ENCODE measurements around the gene BAG1.

The BAG1 gene

DNA sequence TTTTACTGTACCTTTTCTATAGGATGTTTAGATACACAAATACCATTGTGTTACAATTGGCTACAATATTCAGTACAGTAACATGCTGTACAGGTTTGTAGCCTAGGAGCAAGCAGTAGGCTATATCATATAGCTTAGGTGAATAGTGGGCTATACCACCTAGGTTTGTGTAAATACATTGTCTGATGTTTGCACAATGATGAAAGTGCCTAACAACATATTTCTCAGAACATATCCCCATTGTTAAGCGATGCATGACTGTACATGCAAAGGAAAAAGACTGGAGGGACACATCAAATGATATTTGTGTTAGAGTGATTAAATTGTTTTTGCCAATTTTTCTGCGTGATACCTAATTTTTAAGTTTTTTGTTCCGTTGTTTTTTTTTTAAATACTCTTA lies 5.6 kb upstream of the BAG1 start:
- Histone ChIP-seq H3K27me3 (no peaks in the 10 kb centered on the region), H3K36me3 (peaks cover 62 to 94% (median 88%) of the 10 kb centered on the region in 11 experiments), H3K9ac (no peak overlapping the region), H3K4me1 (peaks cover 12 to 33% (median 21%) of the 10 kb centered on the region in 10 experiments), H3K4me2 (no peak overlapping the region), H3K4me3 (no peak overlapping the region), H3K9me3 (replicated peaks in 1 of 11) (no peaks in the 10 kb centered on the region), H3K27ac (no peak overlapping the region), H4K20me1 (peaks cover 0 to 20% (median 0%) of the 10 kb centered on the region in 11 experiments; a peak in 3 of 22 replicates)
- no peak for TF ChIP-seq Cebpa-rat (IDR thresholded peaks at IDR 0.05)

DNA sequence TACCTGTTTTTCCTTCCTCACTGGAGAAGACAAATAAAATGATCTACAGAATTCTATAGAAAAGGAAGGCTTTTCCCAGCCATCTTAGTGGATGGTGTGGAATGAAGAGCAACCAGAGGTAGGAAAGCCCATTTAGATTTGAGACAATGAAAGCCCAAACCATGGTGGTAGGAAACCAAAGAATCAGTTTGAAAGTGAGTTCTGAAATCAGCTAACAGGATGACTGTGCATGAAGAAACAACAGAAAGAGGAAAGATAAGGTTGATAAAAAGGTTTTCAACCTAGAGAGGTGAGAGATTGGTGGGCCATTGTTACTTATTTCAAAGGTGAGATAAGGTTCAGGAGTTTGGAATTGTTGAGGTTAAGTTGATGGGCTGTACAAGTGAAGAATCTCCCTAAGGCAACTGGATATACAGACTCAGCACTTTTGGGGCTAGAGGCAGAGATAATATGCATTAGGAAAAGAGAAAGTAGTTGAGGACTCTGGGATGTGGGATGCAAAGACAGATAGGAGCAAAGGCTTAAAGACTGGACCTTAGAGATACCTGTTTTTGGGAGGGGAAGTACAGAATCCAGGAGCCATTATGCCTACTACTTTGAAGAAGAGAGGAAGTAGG lies 2.8 kb upstream of the BAG1 start:
- H3K4me3 ChIP-seq: no peak overlapping the region

DNA sequence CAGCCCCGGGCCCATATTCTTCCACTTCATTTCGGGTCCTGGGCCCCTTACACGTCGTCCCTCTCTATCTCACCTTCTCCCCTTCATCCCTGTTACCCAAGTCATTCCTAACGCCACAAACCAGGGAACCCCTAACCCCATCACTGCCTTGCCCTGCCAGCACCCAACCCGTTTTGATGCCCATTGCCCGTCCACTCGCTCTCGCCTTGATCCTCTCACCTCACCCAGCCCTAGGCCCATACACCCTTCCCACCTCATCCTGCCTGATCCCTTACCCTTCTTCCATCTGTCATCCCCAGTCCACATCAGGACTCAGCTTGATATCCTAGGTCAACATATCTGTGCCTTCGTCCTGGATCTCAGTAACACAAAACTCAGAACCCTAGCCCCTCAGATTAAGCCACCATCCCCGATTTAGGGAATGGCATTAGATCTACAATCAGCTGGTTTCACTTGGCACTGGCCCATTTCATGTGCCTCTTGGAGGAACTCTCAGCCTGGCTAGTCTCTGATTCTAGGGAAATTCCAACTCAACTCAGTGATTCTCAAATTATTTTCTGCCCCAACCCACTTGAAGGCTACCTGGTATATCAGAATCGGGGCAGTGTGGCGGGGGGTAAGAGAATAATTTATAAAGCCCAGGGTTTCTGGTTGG lies 830 bp upstream of the BAG1 start:
- TF ChIP-seq Cebpa-rat (IDR thresholded peaks at IDR 0.05): no peak
- Histone ChIP-seq H3K36me3 (peaks cover 43 to 70% (median 65%) of the 10 kb centered on the region in 11 experiments), H4K20me1 (peaks cover 3 to 34% (median 24%) of the 10 kb centered on the region in 11 experiments; a peak in 16 of 22 replicates), H3K4me3 (peak overlapping the region; percentile 71 to 96 (median 76)), H3K9ac (peak overlapping the region; percentile 82 to 92 (median 88)), H3K4me2 (peak overlapping the region; percentile 92 to 99 (median 95)), H3K27me3 (no peaks in the 10 kb centered on the region), H3K4me1 (peaks cover 24 to 60% (median 32%) of the 10 kb centered on the region in 10 experiments), H3K9me3 (replicated peaks in 1 of 11) (no peaks in the 10 kb centered on the region), H3K27ac (peak overlapping the region; percentile 74 to 88 (median 82); a peak in 21 of 22 replicates)

More for the DNA sequence above, 2.8 kb upstream of the BAG1 start:
- peaks cover 42 to 70% (median 65%) of the 10 kb centered on the region in 11 experiments for H3K36me3 ChIP-seq
- H3K9ac ChIP-seq: no peak overlapping the region; a peak in 1 of 22 replicates
- no peaks in the 10 kb centered on the region for H3K27me3 ChIP-seq
- H3K9me3 ChIP-seq (replicated peaks in 1 of 11): no peaks in the 10 kb centered on the region
- peaks cover 3 to 22% (median 14%) of the 10 kb centered on the region in 11 experiments; a peak in 16 of 22 replicates for H4K20me1 ChIP-seq
- TF ChIP-seq Cebpa-rat (IDR thresholded peaks at IDR 0.05): no peak
- H3K4me2 ChIP-seq: peak overlapping the region in 7 of 11 experiments; percentile 4 to 99 (median 98); a peak in 9 of 22 replicates
- H3K4me1 ChIP-seq: peaks cover 21 to 42% (median 30%) of the 10 kb centered on the region in 10 experiments
- H3K27ac ChIP-seq: no peak overlapping the region

DNA sequence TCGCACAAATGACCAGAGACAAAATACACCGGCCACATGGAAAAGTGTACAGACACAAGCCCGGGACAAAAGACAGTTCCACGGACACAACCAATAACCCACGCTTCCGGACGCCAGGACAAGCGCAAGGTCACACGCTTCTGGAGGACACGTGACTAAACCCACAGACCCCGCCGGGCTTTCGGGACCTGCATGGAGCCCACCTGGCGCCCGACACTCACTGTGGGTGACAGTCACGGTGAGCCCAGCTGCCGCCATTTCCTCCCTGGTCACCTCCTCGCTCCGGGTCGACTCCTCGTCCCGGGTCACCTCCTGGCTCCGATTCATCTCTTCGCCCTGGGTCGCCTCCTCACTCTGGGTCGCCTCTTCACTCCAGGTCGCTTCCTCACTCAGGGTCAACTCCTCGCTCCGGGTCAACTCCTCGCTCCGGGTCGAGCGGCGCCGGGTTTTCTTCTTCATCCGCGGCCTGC lies 470 bp downstream of the BAG1 start:
- peak overlapping the region; percentile 69 to 96 (median 91) for H3K27ac ChIP-seq
- no peak for TF ChIP-seq Cebpa-rat (IDR thresholded peaks at IDR 0.05)

DNA sequence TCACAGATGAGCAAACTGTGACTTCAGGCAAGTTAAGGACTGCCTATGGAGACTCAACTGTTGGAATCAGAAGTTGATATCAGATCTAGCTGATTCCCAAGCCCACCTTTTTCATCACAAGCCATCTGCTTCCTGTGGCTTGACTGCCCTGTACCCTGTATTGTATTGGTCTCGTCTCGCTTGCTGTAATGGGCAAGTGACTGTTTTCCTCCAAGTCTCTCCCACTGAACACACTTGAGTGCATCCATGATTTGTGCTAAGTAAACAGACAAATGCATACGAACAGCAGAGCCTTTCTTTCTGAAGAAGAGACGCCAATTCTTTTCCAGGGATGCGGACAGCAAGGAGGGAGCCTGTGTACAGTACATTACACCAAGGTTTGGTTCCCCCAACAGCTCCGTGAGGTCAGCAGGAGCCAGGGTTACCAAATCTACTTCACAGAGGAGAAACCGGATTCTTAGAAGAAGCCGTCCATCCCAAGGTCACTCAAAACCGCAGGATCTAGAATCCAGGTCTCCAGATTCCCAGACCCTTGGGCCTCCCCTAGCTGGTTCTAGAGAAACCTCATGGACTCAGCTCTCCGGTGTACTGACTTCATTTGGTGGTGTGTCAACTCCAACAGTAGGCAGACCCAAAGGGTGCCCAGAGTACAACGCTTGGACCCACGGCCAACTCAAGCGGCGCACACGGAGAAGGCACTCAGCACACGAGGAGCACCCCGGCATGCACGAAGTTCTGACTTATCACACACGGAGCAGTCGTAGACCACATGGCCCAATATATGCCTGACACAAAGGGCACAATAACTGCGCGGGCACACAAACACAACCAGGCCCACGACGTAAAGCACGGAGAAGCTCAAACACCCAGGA lies 1.1 kb downstream of the BAG1 start:
- Histone ChIP-seq H3K27ac (peak overlapping the region; percentile 69 to 96 (median 91); a peak in 21 of 22 replicates), H4K20me1 (peaks cover 10 to 54% (median 39%) of the 10 kb centered on the region in 11 experiments; a peak in 17 of 22 replicates), H3K4me2 (peak overlapping the region; percentile 75 to 98 (median 88)), H3K9me3 (replicated peaks in 1 of 11) (no peaks in the 10 kb centered on the region), H3K9ac (peak overlapping the region; percentile 85 to 96 (median 93)), H3K27me3 (no peaks in the 10 kb centered on the region), H3K4me1 (peaks cover 24 to 72% (median 32%) of the 10 kb centered on the region in 10 experiments), H3K36me3 (peaks cover 59 to 70% (median 65%) of the 10 kb centered on the region in 11 experiments), H3K4me3 (peak overlapping the region; percentile 86 to 98 (median 96))
- TF ChIP-seq Cebpa-rat (IDR thresholded peaks at IDR 0.05): no peak

More for the DNA sequence above, 470 bp downstream of the BAG1 start:
- H3K9ac ChIP-seq: peak overlapping the region; percentile 85 to 96 (median 93)
- peaks cover 56 to 70% (median 65%) of the 10 kb centered on the region in 11 experiments for H3K36me3 ChIP-seq
- peak overlapping the region; percentile 86 to 98 (median 96) for H3K4me3 ChIP-seq
- peak overlapping the region; percentile 75 to 98 (median 88) for H3K4me2 ChIP-seq
- H3K9me3 ChIP-seq (replicated peaks in 1 of 11): no peaks in the 10 kb centered on the region
- H3K4me1 ChIP-seq: peaks cover 24 to 72% (median 32%) of the 10 kb centered on the region in 10 experiments
- H3K27me3 ChIP-seq: no peaks in the 10 kb centered on the region
- H4K20me1 ChIP-seq: peaks cover 10 to 47% (median 34%) of the 10 kb centered on the region in 11 experiments; a peak in 16 of 22 replicates

DNA sequence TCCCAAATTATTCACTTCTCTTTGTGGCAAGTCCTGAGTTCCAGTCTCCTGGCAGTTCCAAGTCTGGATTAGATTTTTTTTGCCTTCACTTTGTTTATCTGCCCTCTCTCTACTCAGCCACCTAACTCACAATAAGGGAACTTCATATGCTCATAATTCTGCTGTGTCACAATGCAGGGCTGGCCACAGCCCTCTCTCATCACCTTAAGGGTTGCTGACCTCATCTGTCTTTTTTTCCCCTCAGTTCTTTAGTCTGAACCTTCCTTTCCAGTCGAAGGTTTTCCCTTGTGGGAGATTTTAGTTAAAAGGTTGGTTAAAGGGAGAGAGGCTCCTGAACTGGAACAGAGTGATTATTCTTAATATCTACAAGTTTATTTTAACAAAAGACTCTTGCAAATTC lies 4.1 kb downstream of the BAG1 start:
- Histone ChIP-seq H3K4me3 (no peak overlapping the region), H3K36me3 (peaks cover 71 to 76% (median 73%) of the 10 kb centered on the region in 11 experiments), H3K27ac (peak overlapping the region in 1 of 11 experiments; percentile 12; a peak in 1 of 22 replicates), H3K4me1 (peaks cover 11 to 42% (median 18%) of the 10 kb centered on the region in 10 experiments), H3K27me3 (no peaks in the 10 kb centered on the region), H3K4me2 (peak overlapping the region in 2 of 11 experiments; percentile 18 to 25; a peak in 3 of 22 replicates), H3K9me3 (replicated peaks in 1 of 11) (no peaks in the 10 kb centered on the region), H3K9ac (peak overlapping the region in 1 of 11 experiments; percentile 13; a peak in 1 of 22 replicates), H4K20me1 (peaks cover 11 to 81% (median 50%) of the 10 kb centered on the region in 11 experiments; a peak in 19 of 22 replicates)
- no peak for TF ChIP-seq Cebpa-rat (IDR thresholded peaks at IDR 0.05)

DNA sequence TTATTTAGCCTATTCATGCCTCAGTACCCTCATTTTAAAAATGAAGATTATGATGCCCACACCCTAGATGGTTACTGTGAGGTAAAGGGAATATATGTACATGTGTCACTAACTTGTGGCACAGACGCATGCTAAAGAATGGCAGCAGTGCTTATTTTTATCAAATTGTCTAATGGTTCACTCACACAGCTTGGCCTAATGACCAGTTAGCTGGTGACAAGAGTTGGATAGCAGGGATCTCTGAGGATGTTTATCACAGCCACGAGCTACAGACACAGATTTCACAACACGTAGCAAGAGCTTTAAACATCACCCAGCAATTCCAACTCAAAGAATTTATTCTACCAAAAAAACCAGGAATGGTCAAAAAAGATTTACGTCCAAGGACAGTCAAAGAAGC lies 7.2 kb downstream of the BAG1 start:
- Histone ChIP-seq H4K20me1 (peaks cover 0 to 72% (median 38%) of the 10 kb centered on the region in 11 experiments; a peak in 17 of 22 replicates), H3K36me3 (peaks cover 99 to 100% (median 100%) of the 10 kb centered on the region in 11 experiments), H3K9ac (no peak overlapping the region), H3K27me3 (no peaks in the 10 kb centered on the region), H3K4me1 (peaks cover 0 to 49% (median 7%) of the 10 kb centered on the region in 10 experiments; a peak in 13 of 20 replicates), H3K4me2 (no peak overlapping the region), H3K4me3 (no peak overlapping the region), H3K27ac (no peak overlapping the region), H3K9me3 (replicated peaks in 1 of 11) (no peaks in the 10 kb centered on the region)
- no peak for TF ChIP-seq Cebpa-rat (IDR thresholded peaks at IDR 0.05)

DNA sequence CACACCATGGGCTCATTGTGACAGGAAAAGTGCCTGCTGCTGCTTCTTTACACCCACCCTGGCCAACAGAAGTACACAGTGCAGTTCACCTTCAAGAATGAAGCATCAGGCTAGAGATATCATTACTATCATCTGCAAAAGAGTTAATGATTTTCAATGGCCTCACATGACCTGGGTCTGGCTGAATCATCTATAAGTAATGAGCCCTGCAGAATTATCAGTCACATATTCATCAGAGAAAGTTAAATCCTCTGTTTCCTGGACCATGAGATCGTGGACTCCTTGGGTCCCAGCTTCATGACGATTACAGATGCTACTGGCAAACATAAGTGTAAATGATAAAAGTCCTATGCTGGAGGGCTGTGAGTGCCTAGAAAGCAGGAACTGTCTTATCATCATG lies 8.3 kb downstream of the BAG1 start:
- Histone ChIP-seq H3K4me3 (no peak overlapping the region), H3K27me3 (no peaks in the 10 kb centered on the region), H3K36me3 (peaks cover 93 to 100% (median 98%) of the 10 kb centered on the region in 11 experiments), H3K9me3 (replicated peaks in 1 of 11) (no peaks in the 10 kb centered on the region), H3K9ac (no peak overlapping the region), H3K4me2 (no peak overlapping the region), H3K27ac (no peak overlapping the region), H4K20me1 (peaks cover 0 to 62% (median 32%) of the 10 kb centered on the region in 11 experiments; a peak in 16 of 22 replicates), H3K4me1 (peaks cover under 1 to 48% (median 4%) of the 10 kb centered on the region in 10 experiments; a peak in 15 of 20 replicates)
- TF ChIP-seq Cebpa-rat (IDR thresholded peaks at IDR 0.05): no peak

Data from BLaER1 treated with 17β-estradiol and CSF1 and Interleukin-3, amounts not matched to agents 10 nM and 100 nM (cell line).